Gastroesophageal sphincter (tissue), 3 donors: ENCODE data around the gene FAN1.

Source experiments
- CTCF ChIP-seq, 4 experiments: fragments of 200-600 bp in 2 of 4; fragments of 450-650 bp in 2 of 4; sonication (generic) in 1 of 4; IDR thresholded peaks; one replicate each; pipeline ENCODE4 v1.5.1; 2017 to 2019; ENCODE audit warnings: antibody characterized with exemption in 4 of 4, mild to moderate bottlenecking in 2 of 4, moderate library complexity in 2 of 4
- POLR2A ChIP-seq, 2 donors: fragments of 450-650 bp; IDR thresholded peaks; one replicate each; pipeline ENCODE4 v1.6.1; 2017; ENCODE audit warnings: antibody characterized with exemption in 2 of 2, mild to moderate bottlenecking in 2 of 2, moderate library complexity in 1 of 2
- POLR2AphosphoS5 ChIP-seq: sonication (generic); formaldehyde crosslinking; IDR thresholded peaks from one replicate; pipeline ENCODE4 v1.6.1; 2017; ENCODE audit warnings: antibody characterized with exemption

GRCh38 chr15:30929064-30929669, 25.5 kb downstream of the FAN1 start:
- TF ChIP-seq CTCF (IDR thresholded peaks at IDR 0.05) (no peak), POLR2AphosphoS5 (no peak), POLR2A (IDR thresholded peaks at IDR 0.05) (no peak)
